ENCODE measurements around the gene CHAMP1.

CHAMP1 gene

GRCh38 chr13:114296902-114297301 lies 17.4 kb upstream of the CHAMP1 start:
- DNase-seq (ENCODE audit: extremely low spot score): no peak
- POLR2A ChIA-PET: no interaction called here
- TF ChIP-seq, protein P1, sequence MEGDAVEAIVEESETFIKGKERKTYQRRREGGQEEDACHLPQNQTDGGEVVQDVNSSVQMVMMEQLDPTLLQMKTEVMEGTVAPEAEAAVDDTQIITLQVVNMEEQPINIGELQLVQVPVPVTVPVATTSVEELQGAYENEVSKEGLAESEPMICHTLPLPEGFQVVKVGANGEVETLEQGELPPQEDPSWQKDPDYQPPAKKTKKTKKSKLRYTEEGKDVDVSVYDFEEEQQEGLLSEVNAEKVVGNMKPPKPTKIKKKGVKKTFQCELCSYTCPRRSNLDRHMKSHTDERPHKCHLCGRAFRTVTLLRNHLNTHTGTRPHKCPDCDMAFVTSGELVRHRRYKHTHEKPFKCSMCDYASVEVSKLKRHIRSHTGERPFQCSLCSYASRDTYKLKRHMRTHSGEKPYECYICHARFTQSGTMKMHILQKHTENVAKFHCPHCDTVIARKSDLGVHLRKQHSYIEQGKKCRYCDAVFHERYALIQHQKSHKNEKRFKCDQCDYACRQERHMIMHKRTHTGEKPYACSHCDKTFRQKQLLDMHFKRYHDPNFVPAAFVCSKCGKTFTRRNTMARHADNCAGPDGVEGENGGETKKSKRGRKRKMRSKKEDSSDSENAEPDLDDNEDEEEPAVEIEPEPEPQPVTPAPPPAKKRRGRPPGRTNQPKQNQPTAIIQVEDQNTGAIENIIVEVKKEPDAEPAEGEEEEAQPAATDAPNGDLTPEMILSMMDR (IDR thresholded peaks at IDR 0.05; ENCODE audit: control extremely low read depth, extremely low read depth, low read depth, missing control alignments): no peak
- CTCF ChIA-PET: no interaction called here

DNA sequence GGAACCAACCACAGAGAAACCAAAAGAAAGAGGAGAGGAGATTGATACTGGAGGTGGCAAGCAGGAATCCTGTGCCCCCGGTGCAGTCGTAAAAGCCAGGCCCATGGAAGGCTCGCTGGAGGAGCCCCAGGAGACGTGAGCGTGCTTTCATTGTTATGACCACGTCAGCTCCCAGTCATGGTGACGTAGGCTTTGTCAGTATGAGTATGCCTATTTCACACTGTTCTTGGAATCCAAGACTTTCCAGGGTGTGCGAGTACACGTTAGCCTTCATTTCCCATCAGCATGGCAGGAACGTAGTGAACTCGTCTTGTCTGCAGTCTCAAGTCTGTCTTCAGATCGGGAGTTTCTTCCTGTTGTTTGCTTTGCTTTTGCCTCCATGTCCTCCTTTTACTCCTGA lies 15.4 kb upstream of the CHAMP1 start:
- DNase-seq (ENCODE audit: extremely low spot score): no peak
- TF ChIP-seq, protein P1 (IDR thresholded peaks at IDR 0.05; ENCODE audit: control extremely low read depth, extremely low read depth, low read depth, missing control alignments): no peak
- ChIA-PET POLR2A (no interaction called here), CTCF (interaction anchor here (0.9 kb wide), 1 partner anchor 9 kb away, joined by 3 read pairs; no protein-coding TSS in a partner anchor)

DNA sequence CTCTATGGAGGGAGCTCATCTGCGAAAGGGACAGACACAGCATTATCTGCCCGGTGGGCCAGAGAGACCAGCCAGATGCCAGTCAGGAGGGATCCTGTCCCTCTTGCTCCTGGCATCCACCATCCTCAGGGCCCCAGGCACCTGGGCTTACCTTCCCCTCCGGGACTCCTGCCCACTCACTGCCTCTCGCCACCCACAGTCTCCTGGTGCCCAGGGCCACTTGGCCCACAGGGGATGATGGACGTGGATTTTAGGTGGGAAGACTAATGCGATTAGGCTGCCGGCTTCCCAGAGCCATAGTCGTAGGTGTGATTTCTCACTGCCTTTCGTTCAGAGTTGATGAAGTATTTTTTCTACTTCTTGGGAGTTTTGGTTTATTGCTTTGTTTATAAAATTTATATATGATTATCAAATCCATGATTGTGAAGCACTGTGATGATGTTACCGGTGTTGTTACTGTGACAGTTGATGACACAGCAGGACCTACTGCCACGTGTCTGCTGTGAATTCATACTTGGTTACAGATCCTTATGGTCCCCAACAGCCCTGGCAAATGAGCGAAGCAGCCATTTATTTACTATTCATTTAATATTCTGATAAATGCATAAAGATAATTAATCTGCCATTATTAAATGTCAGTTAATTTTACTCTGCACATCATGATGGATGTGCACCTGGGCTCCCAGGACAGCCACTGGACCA lies 14.5 kb upstream of the CHAMP1 start:
- ChIA-PET CTCF (interaction anchor here (0.9 to 1.2 kb wide), 2 partner anchors 10 to 12 kb away, joined by 3 read pairs; no protein-coding TSS in a partner anchor), POLR2A (no interaction called here)
- DNase-seq (ENCODE audit: extremely low spot score): no peak
- TF ChIP-seq, protein P1 (IDR thresholded peaks at IDR 0.05; ENCODE audit: control extremely low read depth, extremely low read depth, low read depth, missing control alignments): no peak

GRCh38 chr13:114303700-114304327 lies 10.5 kb upstream of the CHAMP1 start:
- ChIA-PET POLR2A (no interaction called here), CTCF (interaction anchor here (1.0 to 1.2 kb wide), 3 partner anchors 8 to 16 kb away, joined by 3 to 5 read pairs (median 3); no protein-coding TSS in a partner anchor)
- DNase-seq (ENCODE audit: extremely low spot score): no peak
- TF ChIP-seq, protein P1 (IDR thresholded peaks at IDR 0.05; ENCODE audit: control extremely low read depth, extremely low read depth, low read depth, missing control alignments): no peak

DNA sequence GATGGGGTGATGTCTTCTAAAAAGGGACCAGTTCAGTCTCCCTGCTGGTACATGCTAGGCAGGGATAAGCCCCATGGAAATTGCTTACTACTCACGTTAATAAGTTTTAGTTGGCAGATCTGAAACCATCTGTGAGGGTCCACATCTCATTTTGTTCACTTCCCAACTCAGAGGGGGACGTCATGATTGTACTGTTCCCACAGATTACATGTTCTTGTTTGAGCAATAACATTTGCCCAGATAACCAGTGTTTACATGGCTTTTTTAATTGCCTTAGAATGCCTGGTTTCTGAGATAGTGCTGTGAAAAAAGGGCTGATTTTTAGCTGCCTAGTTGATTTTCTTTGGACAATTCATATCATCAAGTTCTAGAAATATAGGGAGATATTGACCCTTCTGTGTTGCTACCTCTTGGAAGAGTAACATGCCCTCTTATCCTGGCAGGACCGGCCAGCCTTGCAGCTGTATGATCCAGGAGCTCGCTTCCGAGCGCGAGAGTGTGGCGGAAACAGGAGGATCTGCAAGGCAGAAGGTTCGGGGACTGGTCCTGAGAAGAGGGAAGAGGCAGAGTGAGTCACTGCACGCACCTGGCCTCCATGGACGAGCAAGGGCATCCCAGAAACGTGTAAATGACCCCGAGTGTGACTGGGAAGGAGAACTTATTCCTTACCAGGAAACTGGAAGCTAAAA lies 9.8 kb upstream of the CHAMP1 start:
- TF ChIP-seq, protein P1 (IDR thresholded peaks at IDR 0.05; ENCODE audit: control extremely low read depth, extremely low read depth, low read depth, missing control alignments): no peak
- POLR2A ChIA-PET: no interaction called here
- DNase-seq (ENCODE audit: extremely low spot score): no peak
- CTCF ChIA-PET: interaction anchor here (1.0 to 1.2 kb wide), 3 partner anchors 9 to 15 kb away, joined by 3 to 5 read pairs (median 3); no protein-coding TSS in a partner anchor

- CTCF ChIA-PET: interaction anchor here (1.1 to 2.2 kb wide), 3 partner anchors 15 to 43 kb away, joined by 3 to 5 read pairs (median 5); no protein-coding TSS in a partner anchor
- no peak for DNase-seq (ENCODE audit: extremely low spot score)
- POLR2A ChIA-PET: no interaction called here
- TF ChIP-seq, protein P1 (IDR thresholded peaks at IDR 0.05; ENCODE audit: control extremely low read depth, extremely low read depth, low read depth, missing control alignments): no peak
Observed at GRCh38 chr13:114309086-114309485, 5.2 kb upstream of the CHAMP1 start.

Measured in GM10248 (cell line).